Stimulated activated CD8-positive, alpha-beta memory T cell treated with anti-CD3 and anti-CD28 coated beads, Interleukin-15, amount 100 ng/mL, for 48 hours (primary cell): ENCODE data around the gene HMGCS1.
"Not testable (repeated sequence)": the region's sequence is repeated elsewhere in the genome, so short reads cannot be mapped to it uniquely, and the experiment has no call there.

Source experiments
- DNase-seq, 2 donors: peaks; one replicate each; pipeline ENCODE4 v3.0.0-alpha.2; 2020; ENCODE audit warnings: low read depth in 2 of 2

Gene HMGCS1

DNA sequence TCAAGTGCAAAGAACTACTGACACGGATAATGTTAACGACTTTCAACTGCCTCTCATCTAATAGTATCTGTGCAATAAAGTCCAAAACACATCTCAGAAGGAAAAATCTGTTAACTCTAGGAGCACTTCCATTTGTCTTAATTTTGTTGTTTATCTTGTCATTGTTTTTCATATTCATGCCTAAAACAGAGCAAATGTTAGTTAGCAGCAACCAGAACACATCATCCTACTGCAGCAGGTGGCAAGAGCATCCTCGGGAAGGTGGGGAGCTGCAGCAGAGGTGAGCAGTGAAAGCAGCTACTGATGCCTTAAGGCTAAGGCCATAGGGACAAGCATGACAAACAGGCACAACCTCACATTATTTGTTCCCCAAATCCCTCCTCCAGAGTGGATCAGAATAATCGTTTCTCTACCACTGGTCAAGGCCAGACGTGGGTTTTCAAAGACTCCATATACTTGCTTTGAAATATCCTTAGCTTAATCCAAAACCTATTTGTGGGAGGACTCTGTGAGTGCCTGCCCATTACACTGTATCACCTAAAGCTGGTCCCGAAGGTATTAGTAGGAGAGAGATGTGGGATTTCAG is 1.0 kb downstream of the HMGCS1 start:
- DNase-seq: no peak

GRCh38 chr5:43309637-43310036 is 3.6 kb downstream of the HMGCS1 start:
- no peak for DNase-seq

DNA sequence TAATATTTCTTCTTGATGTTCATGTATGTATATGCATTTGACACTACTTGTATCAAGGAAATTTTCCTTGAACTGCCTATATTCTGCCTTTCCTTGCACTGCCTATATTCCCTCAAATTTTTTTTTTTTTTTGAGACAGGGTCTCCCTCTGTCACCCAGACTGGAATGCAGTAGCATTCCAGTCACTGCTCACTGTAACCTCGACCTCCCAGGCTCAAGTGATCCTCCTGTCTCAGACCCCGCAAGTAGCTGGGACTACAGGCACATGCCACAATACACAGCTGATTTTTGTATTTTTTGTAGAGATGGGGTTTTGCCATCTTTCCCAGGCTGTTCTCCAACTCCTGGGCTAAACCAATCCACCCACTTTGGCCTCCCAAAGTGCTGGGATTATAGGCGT is 4.1 kb downstream of the HMGCS1 start:
- no peak for DNase-seq

DNA sequence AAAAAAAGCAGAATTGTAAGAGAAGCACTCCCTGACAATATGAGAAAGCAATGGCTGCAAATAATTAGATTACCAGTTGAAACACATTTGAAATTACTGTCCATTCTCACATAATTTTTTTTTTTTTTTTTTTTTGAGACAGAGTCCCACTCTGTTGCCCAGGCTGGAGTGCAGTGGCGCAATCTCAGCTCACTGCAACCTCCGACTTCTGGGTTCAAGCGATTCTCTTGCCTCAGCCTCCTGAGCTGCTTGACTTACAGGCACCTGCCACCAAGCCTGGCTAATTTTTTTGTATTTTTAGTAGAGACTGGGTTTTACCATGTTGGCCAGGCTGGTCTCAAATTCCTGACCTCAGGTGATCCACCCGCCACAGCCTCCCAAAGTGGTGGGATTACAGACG is 6.3 kb downstream of the HMGCS1 start:
- not testable (repeated sequence) for DNase-seq

DNA sequence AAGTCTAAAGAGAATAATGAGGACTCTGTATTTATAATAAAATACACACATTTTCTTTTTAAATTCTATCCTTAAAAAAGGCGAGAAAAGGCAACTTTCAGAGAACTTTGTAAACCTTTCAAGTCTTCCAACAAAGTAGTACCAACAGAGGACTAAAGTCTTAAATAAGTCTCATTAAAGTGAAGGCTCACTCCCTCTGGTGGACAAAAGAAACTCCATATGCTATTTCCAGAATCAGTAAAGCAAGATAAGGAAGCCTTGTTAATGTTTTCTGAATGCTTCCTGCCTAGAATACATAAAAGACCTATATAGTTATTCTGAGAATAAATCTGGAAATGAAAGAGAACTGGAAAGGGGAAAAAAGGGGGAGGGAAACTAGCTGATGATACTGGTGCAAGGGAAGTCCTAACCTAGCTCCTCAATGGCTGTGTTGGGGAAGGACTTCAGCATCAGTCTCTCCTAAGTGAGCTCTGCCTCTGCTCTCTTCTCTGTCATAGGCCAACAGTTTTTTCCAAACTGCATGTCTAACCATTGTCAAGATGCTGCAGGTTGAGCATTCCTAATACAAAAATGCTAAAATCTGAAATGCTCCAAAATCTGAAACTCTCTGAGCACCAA is 7.2 kb downstream of the HMGCS1 start:
- no peak for DNase-seq

DNA sequence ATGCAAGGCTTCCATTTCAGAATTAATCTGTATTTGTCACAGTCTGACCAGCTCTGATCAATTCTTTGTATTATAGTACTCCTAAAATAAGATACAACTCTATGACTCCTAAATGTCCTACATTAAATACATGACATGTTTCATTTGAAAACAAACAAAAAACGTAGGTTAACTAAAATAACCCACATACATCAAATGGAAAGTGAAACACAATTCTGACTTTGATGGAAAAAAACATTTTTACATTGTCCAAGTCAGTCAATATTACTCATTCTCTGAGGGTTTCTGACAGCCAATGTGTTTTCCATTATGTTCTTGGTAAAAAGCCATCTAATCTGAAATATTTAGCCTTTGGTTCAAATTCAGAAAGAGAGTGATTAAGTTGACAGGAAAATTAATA is 8.7 kb downstream of the HMGCS1 start:
- DNase-seq: no peak

GRCh38 chr5:43303242-43303641 is 10.0 kb downstream of the HMGCS1 start:
- no peak for DNase-seq

GRCh38 chr5:43302481-43302880 is 10.7 kb downstream of the HMGCS1 start:
- no peak for DNase-seq

- DNase-seq: no peak
Observed at GRCh38 chr5:43301653-43302091, 11.5 kb downstream of the HMGCS1 start.

DNA sequence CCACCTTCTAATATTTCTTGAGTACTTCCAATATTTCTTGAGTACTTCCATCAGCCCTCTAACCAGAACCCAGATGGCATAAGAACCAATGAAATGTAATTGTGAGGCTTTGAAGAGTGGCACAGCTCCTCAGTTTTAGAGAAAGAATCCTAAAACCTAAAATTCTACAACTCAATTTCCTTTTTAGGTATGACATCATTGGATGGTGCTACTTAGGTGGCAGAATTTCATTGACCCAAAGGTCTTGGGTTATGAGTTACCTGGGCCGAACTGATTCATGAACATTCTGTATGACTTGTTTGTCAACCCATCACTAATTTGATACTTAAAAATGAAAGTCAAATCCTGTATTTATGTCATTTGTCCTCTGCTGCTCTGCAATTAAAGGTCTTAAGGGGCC is 13.1 kb downstream of the HMGCS1 start:
- no peak for DNase-seq

GRCh38 chr5:43298443-43298842 is 14.8 kb downstream of the HMGCS1 start:
- no peak for DNase-seq

GRCh38 chr5:43296835-43297234 is 16.4 kb downstream of the HMGCS1 start:
- no peak for DNase-seq

- DNase-seq: no peak
Observed at GRCh38 chr5:43295202-43295601, 18.0 kb downstream of the HMGCS1 start.

GRCh38 chr5:43294226-43294625 is 19.0 kb downstream of the HMGCS1 start:
- no peak for DNase-seq

- DNase-seq: no peak
Observed at GRCh38 chr5:43290726-43291125, 22.5 kb downstream of the HMGCS1 start.

- no peak for DNase-seq
Observed at GRCh38 chr5:43288269-43288831, 24.9 kb downstream of the HMGCS1 start.

- no peak for DNase-seq
Observed at GRCh38 chr5:43287493-43287892, 25.7 kb downstream of the HMGCS1 start.

DNA sequence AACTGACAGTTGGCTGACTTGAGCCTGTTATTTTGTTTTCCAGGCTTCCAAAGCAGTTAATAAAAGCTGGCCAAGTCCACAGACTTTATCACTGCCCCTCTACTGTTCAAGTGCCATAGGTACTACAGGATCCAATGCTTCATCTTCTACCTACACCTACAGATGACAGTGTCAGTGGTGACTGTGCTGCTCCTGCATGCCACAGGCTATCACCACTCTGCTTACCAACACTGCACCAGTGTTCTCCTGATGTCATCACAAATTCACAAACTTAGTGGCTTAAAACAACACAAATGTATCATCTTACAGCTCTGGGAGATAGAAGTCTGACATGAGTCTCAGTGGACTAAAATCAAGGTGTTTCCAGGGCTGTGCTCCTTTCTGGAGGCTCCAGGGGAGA is 26.6 kb downstream of the HMGCS1 start:
- no peak for DNase-seq

DNA sequence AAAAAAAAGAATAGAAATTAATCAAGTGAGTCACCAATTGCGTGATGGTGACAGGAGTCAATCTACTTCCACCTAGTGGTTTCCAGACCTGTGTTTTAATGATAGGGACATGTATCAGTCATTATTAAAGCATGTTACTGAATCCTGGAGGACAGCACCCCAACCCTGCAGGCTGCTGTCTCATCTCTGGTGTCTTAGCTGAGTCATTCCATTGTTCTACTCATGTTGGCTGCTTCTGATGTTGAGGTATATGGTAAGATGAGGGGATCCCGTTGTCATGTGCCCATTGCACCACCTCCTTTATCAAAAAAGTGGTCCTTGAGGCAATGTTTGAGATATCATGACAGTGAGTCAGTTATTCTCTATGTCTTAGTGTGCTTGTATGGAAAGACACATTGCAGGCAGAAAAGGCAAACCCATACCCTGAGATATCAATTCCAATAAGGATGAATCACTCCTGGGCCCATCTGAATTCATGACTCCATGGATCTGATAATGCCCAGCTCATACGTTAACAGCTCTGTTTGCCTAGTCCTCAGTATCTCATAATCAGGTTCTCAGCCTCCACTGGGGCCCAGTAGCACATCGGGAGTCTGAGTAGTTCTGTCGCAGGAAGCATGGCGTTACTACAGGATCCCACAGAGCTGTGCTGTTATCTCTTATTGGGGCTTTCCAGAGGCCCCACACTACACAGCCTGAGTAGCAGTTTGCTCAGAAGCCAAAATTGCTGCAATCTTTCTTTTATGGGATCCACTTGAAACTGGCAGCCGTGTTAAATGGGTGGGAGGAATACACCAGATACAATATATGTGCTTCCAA is 31.2 kb downstream of the HMGCS1 start:
- DNase-seq: peak in 1 of 2 donors; percentile 21

GRCh38 chr5:43279548-43280274 is 33.5 kb downstream of the HMGCS1 start:
- DNase-seq: no peak

DNA sequence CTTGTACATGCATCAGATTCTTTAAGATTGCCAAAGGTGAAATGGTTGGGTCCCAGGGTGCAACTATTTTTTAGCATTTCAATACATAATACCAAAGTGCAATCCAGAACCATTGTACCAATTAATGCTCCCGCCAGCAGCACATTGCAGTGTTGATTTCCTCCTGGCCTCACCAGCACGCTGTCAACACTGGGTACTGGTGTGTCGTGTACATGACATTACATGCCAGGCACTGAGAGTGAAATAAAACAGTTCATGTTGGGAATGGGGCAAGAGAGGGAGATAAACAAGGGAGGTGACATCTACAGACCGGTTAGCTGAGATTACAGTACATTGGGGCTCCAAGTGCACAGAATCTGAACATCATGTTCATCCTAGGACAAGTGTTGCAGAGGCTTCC is 37.8 kb downstream of the HMGCS1 start:
- no peak for DNase-seq
